Measurements from ENCODE around the gene LGSN.
"Not testable (repeated sequence)": the region's sequence is repeated elsewhere in the genome, so short reads cannot be mapped to it uniquely, and the experiment has no call there.

The LGSN gene

DNA sequence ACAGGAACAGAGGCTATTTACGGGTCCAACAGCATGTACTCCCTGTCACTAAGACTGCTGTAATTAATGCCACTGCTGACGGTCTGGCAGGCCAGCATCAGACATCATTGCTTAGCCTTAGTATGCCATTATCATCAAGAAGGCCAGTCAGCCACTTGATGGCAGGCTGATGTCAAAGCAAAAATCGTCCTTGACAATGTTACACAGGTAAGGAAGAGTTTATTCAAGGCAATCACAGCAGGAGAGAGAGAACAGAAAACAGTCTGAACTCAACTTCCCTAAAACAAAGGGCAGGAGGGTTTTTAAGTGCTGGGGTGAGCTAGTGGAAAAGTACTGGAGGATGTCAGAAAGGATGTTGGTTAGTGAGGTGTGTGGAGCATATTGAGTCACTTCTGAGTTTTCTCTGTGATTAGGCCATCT lies 83.4 kb downstream of the LGSN start:
- DNase-seq (ENCODE audit: low read depth) = no peak

DNA sequence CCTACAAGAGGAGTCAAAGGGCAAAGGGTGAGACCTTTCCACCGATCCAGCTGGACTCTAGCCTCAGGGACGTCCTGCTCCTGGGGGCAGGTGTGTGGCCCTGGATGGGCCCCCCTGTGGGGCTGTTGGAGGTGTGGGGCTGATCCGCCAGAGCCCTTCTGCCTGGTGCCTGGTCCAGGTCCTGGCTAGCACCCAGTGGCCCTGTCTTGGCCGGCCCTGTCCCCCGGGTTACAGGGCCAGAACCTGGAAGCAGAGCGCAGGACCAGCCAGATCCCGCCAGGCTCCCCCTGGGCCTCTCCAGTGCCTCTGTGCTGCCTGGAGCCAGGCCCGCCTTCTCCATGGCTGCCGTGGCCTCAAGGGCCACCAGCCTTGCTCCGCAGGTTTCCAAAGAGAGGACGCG lies 89.3 kb downstream of the LGSN start:
- DNase-seq (ENCODE audit: low read depth) = not testable (repeated sequence)

DNA sequence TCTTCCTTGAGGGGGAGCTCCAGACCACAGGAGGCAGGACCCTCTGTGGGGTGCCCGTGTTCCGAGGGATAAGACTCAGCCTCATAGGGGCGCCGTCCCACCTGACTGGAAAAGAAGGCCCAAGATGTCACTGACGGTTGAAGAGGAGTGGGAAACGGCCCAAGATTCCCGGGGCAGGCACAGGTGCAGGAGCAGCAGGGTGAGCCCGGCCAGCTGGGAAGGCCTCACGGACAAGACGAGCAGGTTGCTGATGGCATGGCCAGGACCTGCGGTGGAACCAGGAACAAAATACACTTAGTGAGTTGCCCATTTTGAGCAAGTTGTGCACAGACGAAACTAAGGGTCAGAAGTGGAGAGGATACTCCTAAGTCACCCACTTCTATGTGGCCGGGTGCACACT lies 89.8 kb downstream of the LGSN start:
- not testable (repeated sequence) for DNase-seq (ENCODE audit: low read depth)

DNA sequence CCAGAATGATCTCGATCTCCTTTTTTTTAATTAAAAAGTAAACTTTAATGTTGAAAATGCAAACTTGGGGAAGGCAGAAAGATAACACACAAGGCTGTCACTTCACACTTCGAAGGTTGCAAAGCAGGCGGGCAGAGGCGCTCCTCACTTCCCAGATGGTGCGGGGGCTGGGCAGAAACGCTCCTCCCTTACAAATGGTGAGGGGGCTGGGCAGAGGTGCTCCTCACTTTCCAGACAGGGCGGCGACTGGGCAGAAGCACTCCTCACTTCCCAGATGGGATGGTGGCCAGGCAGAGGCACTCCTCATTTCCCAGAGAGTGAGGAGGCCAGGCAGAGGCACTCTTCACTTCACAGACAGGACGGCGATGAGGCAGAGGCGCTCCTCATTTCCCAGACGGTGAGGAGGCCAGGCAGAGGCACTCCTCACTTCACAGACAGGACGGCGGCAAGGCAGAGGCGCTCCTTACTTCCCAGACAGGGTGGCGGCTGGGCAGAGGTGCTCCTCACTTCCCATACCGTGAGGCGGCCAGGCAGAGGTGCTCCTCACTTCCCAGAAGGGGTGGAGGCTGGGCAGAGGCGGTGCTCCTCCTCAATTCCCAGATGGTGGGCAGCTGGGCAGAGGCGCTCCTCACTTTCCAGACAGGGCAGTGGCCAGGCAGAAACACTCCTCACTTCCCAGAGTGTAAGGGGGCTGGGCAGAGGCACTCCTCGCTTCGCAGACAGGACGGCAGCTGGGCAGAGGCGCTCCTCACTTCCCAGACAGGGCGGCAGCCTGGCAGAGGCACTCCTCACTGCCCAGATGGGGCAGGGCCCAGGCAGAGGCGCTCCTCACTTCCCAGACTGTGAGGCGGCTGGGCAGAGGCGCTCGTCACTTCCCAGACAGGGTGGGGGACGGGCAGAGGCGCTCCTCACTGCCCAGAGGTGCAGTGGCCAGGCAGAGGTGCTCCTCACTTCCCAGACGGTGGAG lies 91.6 kb downstream of the LGSN start:
- DNase-seq (ENCODE audit: low read depth) = not testable (repeated sequence)

DNA sequence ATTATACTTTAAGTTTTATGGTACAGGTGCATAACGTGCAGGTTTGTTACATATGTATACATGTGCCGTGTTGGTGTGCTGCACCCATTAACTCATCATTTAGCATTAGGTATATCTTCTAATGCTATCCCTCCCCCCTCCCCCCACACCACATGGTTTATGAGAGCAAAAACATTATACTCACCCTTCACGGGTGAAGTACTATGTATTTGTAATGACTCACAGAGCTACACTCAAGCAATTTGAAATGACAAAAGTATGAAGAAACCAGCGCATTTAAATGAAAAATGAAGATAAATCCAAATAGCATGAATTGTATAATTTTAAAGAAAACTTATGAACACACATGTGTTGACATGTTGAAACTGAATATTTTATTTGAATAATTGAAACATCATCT lies 93.8 kb downstream of the LGSN start:
- DNase-seq (ENCODE audit: low read depth) = not testable (repeated sequence)
